GM12801 (cell line): Measurements from ENCODE around the gene ELAPOR2.

Experiments
- TF ChIP-seq, protein P1 (sequence below): IDR thresholded peaks from one replicate; pipeline ENCODE4 v1.5.1; 2011; ENCODE audit warnings: control low read depth; ENCODE audit not compliant: insufficient read length; ENCODE audit errors: extremely low read depth

The ELAPOR2 gene

DNA sequence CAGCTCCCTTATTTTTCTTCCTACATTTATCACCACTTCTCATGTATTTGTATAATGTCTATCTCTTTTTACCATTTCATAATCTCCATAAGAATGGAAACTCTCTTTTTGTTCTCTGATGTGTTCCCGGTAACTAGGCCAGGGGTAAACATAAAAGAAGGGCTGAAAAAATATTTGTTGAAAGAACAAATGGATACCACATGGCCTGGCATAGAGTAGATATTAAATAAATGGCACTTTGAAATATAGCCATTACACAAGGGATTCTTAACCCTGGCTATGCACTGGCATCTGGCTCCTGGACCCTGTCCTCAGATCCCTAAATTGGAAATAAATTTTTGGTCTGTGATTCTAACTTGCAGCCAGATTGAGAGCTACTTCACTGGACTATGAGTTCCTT lies 30.4 kb downstream of the ELAPOR2 start:
- TF ChIP-seq, protein P1, sequence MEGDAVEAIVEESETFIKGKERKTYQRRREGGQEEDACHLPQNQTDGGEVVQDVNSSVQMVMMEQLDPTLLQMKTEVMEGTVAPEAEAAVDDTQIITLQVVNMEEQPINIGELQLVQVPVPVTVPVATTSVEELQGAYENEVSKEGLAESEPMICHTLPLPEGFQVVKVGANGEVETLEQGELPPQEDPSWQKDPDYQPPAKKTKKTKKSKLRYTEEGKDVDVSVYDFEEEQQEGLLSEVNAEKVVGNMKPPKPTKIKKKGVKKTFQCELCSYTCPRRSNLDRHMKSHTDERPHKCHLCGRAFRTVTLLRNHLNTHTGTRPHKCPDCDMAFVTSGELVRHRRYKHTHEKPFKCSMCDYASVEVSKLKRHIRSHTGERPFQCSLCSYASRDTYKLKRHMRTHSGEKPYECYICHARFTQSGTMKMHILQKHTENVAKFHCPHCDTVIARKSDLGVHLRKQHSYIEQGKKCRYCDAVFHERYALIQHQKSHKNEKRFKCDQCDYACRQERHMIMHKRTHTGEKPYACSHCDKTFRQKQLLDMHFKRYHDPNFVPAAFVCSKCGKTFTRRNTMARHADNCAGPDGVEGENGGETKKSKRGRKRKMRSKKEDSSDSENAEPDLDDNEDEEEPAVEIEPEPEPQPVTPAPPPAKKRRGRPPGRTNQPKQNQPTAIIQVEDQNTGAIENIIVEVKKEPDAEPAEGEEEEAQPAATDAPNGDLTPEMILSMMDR: no peak

DNA sequence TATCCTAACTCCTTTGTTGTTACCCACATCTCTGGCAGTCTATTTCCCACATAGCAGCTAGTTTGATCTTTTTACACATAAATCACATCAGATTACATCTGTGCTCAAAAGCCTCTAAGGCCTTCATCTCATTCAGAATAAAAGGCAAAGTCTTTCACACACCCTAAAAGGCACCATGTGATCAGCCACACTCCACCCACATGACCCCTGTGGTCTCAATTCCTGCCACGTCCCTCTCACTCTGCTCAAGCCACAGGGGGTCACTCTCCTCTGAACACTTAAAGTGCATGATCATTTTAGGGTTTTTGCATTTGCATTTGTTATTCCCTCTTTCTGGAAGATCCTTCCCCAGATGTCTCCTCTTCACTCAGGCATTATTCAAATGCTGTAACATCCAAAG lies 30.8 kb downstream of the ELAPOR2 start:
- TF ChIP-seq, protein P1: no peak

DNA sequence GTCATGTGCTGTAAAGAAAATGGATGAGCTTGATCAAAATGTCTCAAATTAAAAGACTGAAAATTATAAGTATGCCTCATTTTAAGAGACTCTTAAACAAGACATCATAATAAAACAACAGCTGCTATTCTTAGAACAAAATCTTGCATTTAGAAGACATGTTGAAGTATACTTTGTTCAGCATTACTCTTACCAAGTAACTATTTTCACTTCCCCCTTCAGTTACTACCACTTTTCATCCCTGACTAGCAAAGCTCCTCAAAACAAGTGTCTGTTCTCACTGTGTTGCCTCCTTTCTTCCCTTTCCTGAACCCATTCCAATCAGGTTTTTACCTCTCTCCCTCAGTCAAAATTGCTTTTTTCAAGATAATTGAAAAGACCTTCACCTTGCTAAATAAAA lies 31.6 kb downstream of the ELAPOR2 start:
- TF ChIP-seq, protein P1: no peak

DNA sequence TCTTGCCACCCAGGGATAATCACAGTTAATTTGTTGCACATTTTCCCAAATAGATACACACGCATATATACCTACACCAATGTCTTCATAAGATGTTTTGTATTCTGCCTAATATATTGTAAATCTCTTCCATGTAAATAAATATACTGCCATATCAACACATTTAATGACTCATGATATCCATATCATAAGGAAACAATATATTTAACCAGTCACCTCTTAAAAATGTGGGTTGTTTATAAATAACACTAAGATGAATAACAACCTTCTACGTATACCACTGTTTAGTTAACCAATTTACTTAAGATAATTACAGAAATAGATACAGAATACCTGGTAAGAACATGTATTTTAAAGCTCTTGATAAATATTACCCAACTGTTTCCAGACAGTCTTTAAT lies 38.2 kb downstream of the ELAPOR2 start:
- TF ChIP-seq, protein P1: no peak

DNA sequence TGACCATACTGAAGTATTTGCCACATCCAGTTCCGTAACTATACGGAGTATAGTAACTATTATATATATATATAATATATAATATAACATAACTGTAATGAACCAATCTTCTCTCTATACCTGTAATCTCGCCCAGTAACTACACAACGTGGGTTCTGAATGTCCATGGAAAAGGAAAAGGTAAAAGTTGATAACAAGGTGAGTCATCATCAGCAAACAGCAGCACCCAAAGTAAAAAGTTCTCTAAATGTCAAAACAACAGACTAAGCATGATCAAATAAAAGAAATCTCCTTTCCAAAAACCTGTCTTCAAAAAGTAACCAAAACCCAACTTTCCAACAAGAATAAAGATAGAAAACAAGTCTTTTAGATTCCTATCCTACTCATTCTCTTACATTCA lies 42.8 kb downstream of the ELAPOR2 start:
- TF ChIP-seq, protein P1: no peak

DNA sequence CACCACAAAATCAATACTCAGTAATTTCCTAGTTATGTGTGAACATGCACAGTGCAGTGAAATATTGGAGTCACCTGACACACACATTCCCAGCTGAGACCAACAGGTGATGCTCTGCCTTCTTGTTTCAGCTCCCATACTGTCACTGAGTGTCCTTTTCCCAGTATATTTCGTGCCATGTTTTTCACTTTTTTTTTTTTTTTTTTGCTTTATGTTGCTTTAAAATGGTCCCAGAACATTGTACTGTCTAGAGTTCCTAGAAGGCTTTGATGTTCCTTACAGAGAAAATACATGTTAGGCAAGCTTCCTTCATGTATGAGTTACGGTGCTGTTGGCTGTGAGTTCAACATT lies 45.6 kb downstream of the ELAPOR2 start:
- TF ChIP-seq, protein P1: no peak

DNA sequence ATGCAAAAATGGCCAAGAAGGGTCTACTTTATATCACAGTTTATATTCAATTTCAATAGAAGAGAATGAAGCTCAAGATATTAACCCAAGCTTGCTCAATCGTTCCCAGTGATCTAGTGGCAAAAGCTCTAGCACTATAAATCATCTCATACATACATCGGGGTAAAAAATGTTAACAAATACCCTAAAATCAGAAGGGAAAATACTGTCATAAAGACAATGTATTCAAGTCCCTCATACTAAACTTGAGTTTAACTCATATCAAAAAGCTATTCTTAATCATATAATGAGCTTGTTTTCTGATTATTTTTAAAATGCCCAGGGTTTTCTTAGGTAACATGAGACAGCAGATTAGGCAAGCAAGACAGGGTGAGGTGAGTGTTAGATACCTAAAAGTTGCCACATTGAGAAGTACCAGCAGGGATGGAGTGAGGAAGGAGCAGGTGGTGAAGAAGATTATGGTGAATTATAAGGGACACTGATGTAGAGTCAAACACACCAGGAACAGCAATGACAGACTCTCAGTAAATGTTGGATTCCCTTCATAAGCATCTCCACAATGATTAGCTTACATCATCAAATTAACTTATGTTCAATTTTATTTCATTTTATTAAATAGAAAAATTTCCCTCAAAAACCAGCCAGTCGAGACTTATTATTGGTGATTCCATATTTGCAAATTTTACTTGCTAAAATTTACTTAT lies 46.2 kb downstream of the ELAPOR2 start:
- TF ChIP-seq, protein P1: no peak
